SJSA1 (cell line): ENCODE data around the gene GRK5. TPM values are rescaled to one million over a fixed set of nuclear protein-coding genes. Genes with fewer than 3 reads are reported as not detected.
A peak's percentile ranks its signal among the peaks of the same experiment; 100 is the strongest.

Source experiments
- DNase-seq, 2 experiments: peaks; one replicate each; pipeline ENCODE4 v3.0.0-alpha.2; 2015 to 2020; ENCODE audit warnings: low spot score in 2 of 2, low read depth in 1 of 2
- H3K27ac ChIP-seq: fragments of 250-450 bp; sonication (Bioruptor Pico); 2 replicates; pipeline ENCODE4 v1.5.1; 2020; ENCODE audit warnings: mild to moderate bottlenecking, moderate library complexity
- H3K27me3 ChIP-seq: fragments of 250-450 bp; sonication (Bioruptor Pico); replicated peaks from 2 replicates; pipeline ENCODE4 v1.5.1; 2020; ENCODE audit warnings: mild to moderate bottlenecking, moderate library complexity
- H3K36me3 ChIP-seq: fragments of 250-450 bp; sonication (Bioruptor Pico); 2 replicates; pipeline ENCODE4 v1.5.1; 2020; ENCODE audit warnings: mild to moderate bottlenecking
- H3K4me1 ChIP-seq: fragments of 250-450 bp; sonication (Bioruptor Pico); replicated peaks from 2 replicates; pipeline ENCODE4 v1.6.1; 2021; ENCODE audit warnings: mild to moderate bottlenecking
- H3K4me3 ChIP-seq: fragments of 250-450 bp; sonication (Bioruptor Pico); 2 replicates; pipeline ENCODE4 v1.5.1; 2020; ENCODE audit warnings: mild to moderate bottlenecking
- H3K9me3 ChIP-seq: fragments of 250-450 bp; sonication (Bioruptor Pico); replicated peaks from 2 replicates; pipeline ENCODE4 v1.5.1; 2020; ENCODE audit warnings: mild to moderate bottlenecking
- total RNA-seq: library from RNA; depleted of rRNA; stranded (reverse); fragments of >200 nt; shearing (Covaris generic); gene quantifications from 2 replicates; pipeline ENCODE4 v1.2.3, GENCODE V29; 2014

Gene GRK5
- total RNA-seq, 1 experiment from 2014 or later, result 19.4 TPM

DNA sequence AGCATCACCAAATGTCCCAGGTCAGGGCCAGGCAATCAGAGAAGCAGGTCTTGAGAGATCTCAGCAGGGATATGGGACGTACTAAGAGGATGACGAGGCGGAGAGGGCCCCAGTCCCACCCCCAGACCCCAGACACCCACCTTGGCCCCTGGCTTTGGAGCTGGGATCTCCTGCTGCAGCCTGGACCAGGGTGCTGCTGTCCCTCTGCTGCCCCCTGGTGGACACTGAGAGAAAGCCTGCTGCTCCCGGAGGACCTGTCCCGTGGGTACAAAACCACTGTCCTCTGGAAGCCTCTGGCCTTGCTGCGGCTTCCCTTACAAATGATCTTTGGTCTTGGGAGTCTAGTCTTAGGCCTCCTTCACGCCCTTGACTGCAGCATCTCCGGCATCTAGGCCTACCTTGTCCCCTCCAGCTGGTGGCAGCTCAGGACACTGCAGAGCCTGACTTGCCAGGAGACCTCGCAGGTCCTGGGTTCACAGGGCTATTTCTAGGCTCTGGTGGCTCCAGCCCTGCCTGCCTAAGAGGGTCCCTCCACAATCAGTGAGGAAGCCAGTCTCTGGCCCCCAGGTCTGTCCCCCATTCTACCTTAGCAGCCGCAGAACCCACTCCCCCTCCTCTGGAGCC lies 238.1 kb downstream of the GRK5 start:
- no peak overlapping the region for H3K4me3 ChIP-seq
- H3K4me1 ChIP-seq, result peaks cover 19% of the 10 kb centered on the region
- H3K36me3 ChIP-seq, result peaks cover 27% of the 10 kb centered on the region
- H3K27ac ChIP-seq, result no peak overlapping the region
- H3K9me3 ChIP-seq, result no peaks in the 10 kb centered on the region
- no peaks in the 10 kb centered on the region for H3K27me3 ChIP-seq
- peak; percentile 63 to 87 for DNase-seq

DNA sequence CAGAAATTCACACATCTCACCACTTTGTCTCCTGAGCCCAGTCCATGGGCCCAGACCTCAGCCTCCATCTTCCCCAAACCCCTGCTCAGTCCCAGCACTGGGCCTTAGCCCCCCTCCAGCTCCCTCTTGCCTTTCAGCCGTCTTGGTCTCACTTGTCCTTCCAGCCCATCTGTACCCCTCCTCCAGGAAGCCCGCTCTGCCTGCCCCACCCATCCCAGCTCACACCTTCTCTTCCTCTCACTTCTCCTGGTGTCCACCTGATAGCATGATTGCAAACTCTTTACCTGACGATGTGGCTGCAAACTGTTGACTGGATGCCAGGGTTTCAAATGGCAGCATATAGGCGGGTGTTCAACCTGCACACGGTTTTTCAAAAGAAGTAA lies 238.6 kb downstream of the GRK5 start:
- H3K27ac ChIP-seq, result no peak overlapping the region
- no peak overlapping the region for H3K4me3 ChIP-seq
- no peak for DNase-seq
- H3K9me3 ChIP-seq, result no peaks in the 10 kb centered on the region
- H3K36me3 ChIP-seq, result peaks cover 27% of the 10 kb centered on the region
- peaks cover 23% of the 10 kb centered on the region for H3K4me1 ChIP-seq
- no peaks in the 10 kb centered on the region for H3K27me3 ChIP-seq

DNA sequence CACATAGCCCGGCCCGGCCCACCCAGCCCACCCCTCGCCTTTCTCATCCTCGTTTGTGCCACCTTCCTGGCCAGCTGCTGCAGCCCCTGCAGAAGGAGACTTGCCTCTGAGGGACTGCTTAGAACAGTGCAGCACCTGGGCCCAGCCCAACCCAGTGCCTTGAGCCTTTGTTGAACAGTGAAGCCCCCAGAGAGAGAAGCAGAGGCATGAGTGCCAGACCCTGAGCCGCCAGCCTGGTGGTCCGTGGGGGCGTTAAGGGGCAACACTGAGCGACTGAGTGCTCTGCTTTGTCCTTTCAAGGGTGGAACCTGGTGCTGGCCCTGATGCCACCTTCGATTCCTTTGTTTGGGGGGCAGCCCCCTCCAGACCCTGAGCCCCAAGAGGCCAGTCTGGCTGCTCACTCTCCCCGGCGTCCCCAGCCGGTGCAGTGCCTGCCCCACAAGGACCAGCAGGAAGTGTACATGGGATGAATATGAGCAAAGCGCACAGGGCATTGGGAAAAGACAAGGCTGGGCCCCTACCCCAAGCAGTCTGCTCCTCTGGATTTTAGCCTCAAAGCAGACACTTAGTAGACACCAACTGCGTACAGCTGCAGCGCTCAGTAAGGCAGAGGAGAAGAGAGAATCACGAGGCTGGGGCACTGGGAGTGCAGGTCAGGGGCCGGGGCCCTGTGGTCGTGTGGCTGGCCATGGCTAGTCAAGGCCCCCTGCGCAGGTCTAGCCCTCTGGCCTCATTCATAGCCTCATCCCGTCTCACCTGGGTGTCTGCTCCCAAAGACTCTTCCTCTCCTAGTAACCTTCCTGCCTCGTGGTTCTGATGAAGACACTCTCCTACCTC lies 239.3 kb downstream of the GRK5 start:
- Histone ChIP-seq H3K27me3 (no peaks in the 10 kb centered on the region), H3K36me3 (peaks cover 33% of the 10 kb centered on the region), H3K4me3 (no peak overlapping the region), H3K27ac (no peak overlapping the region), H3K9me3 (no peaks in the 10 kb centered on the region), H3K4me1 (peaks cover 29% of the 10 kb centered on the region)
- DNase-seq, result no peak

DNA sequence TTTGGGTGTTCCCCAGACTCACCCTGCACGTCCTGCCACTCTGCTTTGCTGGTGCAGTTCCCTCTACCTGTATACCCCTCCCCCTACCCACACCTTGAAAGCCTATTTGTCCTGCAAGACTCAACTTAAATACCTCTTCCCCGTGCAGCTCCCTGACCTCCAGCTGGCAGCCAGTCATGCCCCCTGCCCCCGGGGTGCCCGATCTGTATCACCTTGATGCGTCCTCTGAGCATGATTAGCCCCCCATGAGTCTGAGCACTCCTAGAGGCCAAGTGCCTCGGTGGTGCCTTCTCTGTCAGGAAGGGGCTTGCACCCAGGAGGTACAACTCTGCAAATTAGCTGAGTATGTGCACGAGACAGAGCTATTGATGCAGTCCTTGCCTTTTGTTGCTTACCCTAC lies 240.1 kb downstream of the GRK5 start:
- Histone ChIP-seq H3K9me3 (no peaks in the 10 kb centered on the region), H3K4me1 (peaks cover 30% of the 10 kb centered on the region), H3K27me3 (no peaks in the 10 kb centered on the region), H3K4me3 (no peak overlapping the region), H3K27ac (no peak overlapping the region), H3K36me3 (peaks cover 36% of the 10 kb centered on the region)
- no peak for DNase-seq

DNA sequence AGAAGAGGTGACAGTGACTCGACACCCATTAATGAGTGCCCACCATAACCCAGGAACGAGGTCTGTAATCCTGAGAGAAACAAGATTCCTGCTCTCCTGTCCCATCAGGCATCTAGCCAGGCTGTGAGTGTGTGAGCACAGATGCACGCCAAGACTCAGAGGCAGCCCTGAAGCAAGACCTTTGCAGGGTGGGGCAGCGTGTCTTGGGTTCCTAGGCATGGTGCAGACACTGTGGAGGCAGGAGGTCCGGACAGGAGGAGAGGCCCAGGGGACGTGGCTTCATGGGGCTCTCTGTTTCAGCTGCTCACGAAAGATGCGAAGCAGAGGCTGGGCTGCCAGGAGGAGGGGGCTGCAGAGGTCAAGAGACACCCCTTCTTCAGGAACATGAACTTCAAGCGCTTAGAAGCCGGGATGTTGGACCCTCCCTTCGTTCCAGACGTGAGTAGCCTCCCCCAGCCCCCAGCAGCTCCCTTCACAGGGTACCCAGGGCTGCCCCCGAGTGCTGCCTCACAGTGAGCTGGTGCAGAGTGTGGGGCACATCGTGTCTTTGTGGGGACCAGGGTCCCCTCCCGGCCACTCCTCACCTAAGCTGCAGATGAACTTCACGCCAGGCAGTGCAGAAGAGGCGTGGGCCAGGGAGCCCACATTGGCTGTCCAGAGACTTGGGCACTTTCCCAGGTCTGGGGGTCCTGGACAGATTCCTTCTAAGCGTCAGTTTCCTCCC lies 240.6 kb downstream of the GRK5 start:
- Histone ChIP-seq H3K27ac (no peak overlapping the region), H3K36me3 (peaks cover 37% of the 10 kb centered on the region), H3K4me3 (no peak overlapping the region), H3K9me3 (no peaks in the 10 kb centered on the region), H3K27me3 (no peaks in the 10 kb centered on the region), H3K4me1 (peaks cover 30% of the 10 kb centered on the region)
- no peak for DNase-seq

DNA sequence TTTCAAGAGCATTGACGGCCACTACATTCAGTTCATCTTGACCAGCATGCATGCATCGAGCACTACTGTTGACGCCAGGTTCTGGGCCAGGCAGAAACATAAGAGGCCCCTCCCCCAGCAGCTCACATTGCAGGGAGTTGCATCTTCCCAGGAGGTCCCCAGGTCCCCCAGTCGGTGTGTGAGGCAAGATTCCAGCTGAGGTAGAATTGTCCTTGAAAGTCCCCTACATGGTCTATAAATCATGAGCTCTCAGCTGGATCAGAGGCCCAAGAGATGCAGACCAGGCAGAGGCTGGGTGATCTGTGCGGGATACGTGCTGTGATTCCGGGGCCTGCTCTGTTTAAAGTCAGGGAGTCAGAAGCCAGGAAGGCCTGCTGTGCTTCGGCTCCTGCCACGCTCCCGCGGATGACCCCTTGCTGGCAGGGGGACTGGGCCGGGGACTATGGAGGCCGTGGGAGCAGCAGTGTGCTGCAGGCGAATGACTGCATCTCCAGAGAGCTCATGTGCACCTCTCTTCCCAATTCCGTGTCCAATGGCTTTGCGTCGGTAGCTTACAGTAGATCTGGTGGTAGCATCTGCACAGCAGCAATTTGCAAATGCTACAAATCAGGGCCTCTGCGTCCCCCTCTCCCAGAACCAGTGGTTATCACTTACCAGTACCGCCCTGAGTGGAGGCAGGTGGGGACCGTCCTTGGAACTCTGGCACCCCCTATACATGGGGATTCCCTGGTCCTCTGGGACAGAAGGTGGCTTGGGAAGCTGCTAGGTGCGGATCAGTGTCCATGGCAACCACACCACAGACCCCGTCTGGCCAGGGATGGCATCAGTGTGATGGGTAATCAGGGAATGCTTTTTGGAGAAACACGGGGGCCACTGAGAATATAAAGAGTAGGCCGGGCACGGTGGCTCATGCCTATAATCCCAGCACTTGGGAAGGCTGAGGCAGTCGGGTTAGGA lies 241.5 kb downstream of the GRK5 start:
- Histone ChIP-seq H3K4me1 (peaks cover 30% of the 10 kb centered on the region), H3K27ac (peak overlapping the region; percentile 89), H3K36me3 (peaks cover 37% of the 10 kb centered on the region), H3K27me3 (no peaks in the 10 kb centered on the region), H3K4me3 (no peak overlapping the region), H3K9me3 (no peaks in the 10 kb centered on the region)
- DNase-seq, result no peak

DNA sequence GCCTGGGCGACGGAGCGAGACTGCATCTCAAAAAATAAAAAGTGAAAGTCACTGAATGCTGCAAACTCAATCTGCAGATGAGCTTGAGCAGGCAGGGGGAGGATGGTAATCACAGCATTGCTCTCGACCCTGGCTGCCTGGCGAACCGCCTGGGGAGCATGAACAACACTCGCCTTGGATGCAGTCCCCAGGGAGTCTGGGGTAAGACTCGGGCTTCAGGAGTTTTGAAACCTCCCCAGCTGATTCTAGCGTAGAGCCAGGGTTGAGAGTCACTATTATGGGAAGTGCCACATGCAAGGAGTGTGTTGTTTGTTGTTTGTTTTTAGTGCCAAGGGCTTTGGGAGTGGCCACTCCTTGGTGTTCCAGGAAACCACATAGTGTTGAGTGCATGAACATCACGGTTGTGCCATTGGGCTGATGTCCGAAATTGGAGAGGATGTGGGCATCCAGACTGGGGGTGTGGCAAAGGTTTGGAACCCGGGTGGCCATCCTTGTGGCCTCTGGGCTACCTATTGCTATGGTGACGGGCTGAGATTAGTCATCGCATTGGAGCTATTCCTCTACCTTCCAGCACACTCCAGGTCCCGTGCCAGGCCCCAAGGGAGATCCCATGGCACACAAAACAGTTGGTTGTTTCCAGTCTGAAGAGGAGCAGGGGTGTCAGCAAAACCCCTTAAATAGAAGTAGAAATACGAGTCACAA lies 242.5 kb downstream of the GRK5 start:
- Histone ChIP-seq H3K27me3 (no peaks in the 10 kb centered on the region), H3K36me3 (peaks cover 36% of the 10 kb centered on the region), H3K27ac (peak overlapping the region; percentile 89), H3K9me3 (no peaks in the 10 kb centered on the region), H3K4me1 (peaks cover 30% of the 10 kb centered on the region), H3K4me3 (no peak overlapping the region)
- DNase-seq, result peak; percentile 81 to 90

DNA sequence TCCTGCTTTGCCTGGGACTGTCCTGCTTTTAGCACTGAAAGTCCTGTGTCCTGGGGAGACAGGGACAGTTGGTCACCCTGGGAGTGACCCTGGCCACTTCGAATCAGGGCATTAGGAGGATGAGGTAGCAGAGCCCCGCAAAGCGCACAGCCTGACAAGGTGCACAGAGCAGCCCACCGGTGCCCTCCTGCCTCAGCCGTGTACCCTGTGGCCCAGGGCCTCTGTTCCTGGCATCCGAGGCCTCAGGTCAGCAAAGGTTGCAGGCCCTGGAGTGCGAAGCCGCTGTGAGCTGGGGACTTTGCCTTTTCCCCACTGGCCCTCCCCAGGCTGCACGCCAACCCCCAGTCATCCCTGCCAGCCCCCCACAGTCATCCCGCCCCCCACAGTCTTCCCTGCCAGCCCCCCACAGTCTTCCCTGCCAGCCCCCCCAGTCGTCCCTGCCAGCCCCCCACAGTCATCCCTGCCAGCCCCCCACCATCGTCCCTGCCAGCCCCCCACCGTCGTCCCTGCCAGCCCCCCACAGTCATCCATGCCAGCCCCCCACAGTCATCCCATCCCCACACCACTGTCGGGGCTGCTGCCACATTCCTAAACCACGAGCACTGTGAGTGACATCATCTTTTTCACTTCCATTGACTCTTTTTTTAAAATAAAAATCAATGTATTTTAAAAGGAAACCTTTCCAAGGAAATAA lies 243.4 kb downstream of the GRK5 start:
- Histone ChIP-seq H3K36me3 (peaks cover 31% of the 10 kb centered on the region), H3K27ac (peak overlapping the region; percentile 89), H3K4me3 (no peak overlapping the region), H3K27me3 (no peaks in the 10 kb centered on the region), H3K4me1 (peaks cover 26% of the 10 kb centered on the region), H3K9me3 (no peaks in the 10 kb centered on the region)
- DNase-seq, result peak in 1 of 2 experiments; percentile 23

DNA sequence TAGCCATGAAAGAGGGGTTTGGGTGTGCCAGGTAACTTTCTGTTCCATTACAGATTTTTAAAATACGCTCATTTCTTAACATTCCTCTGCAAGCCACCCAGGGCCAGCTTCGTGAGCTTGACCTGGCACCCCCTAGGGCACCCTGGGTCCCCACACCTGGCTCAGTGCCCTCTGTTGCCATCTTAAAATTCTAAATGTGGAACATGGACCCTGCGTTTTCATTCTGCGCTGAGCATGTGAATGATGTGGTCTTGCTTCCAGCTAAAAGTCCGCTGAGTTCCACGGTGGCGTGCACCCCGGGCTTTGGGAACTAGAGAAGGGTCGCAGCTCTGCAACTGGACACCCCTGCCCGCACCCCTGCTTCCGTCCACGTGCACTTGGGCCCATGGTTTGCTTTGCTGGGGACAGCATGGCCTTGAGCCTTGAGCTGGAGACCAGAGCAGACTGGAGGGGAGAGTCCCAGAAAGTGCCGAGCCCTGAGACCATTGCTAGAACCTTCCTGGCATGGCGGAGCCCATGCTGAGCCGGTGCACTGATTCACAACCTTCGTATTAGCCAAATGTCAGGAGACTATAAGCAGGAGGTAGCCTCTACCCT lies 244.0 kb downstream of the GRK5 start:
- H3K36me3 ChIP-seq, result peaks cover 28% of the 10 kb centered on the region
- H3K4me3 ChIP-seq, result no peak overlapping the region
- peak overlapping the region; percentile 74 for H3K27ac ChIP-seq
- H3K9me3 ChIP-seq, result no peaks in the 10 kb centered on the region
- H3K27me3 ChIP-seq, result no peaks in the 10 kb centered on the region
- DNase-seq, result no peak
- H3K4me1 ChIP-seq, result peaks cover 26% of the 10 kb centered on the region

DNA sequence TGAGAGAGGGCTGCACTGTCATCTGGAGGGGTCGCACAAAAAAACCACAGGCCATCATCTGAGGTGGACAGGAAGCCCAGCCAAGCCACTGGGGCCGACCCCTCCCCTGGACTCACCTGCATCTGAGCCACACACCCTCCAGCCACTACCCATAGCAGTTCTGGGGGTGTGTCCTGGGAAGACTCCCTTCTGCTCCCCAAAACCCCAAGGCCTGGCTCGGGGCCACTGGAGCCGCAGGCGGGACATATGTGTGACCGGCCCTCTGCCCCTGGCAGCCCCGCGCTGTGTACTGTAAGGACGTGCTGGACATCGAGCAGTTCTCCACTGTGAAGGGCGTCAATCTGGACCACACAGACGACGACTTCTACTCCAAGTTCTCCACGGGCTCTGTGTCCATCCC lies 245.0 kb downstream of the GRK5 start:
- peaks cover 26% of the 10 kb centered on the region for H3K4me1 ChIP-seq
- H3K27me3 ChIP-seq, result no peaks in the 10 kb centered on the region
- H3K9me3 ChIP-seq, result no peaks in the 10 kb centered on the region
- H3K27ac ChIP-seq, result no peak overlapping the region
- no peak overlapping the region for H3K4me3 ChIP-seq
- no peak for DNase-seq
- peaks cover 24% of the 10 kb centered on the region for H3K36me3 ChIP-seq

DNA sequence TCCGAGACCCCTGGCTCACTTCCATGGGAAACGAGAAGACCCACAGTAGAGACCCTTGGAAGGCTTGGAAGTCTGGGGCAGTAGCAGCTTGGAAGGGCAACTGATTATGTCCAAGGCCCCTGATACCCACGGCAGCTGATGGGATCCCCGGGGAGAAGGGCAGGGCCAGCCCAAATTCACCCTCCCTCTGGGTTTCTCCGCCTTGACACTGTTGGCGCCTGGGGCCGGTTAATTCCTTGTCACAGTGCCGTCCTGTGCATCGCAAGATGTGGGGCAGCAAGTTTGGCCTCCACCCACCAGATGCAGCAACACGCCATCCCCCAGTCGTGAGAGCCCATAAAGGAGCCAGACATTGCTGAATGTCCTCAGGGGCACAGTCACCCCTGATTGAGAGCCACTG lies 245.9 kb downstream of the GRK5 start:
- Histone ChIP-seq H3K9me3 (no peaks in the 10 kb centered on the region), H3K27ac (no peak overlapping the region)

DNA sequence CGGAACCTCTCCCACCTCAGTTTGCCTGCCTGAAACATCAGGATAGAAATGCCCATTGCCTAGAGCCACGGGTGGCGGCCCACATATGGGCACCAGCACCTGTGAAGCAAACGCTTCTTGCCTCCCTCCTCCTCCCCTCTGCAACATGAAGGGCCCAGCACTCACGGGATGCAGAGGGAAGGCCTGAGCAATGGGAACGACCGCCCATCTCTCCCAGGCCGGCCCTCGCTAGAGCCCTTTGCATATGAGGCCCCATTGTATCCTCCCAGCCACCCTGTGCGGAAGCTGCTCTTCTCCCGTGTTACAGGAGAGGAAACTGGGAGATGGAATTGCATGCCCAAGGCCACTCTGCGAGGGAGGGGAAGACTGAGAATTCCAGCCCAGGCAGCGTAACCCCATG lies 246.9 kb downstream of the GRK5 start:
- peaks cover 10% of the 10 kb centered on the region for H3K36me3 ChIP-seq
- DNase-seq, result no peak
- no peaks in the 10 kb centered on the region for H3K9me3 ChIP-seq
- H3K27me3 ChIP-seq, result no peaks in the 10 kb centered on the region
- no peak overlapping the region for H3K4me3 ChIP-seq
- no peak overlapping the region for H3K27ac ChIP-seq
- H3K4me1 ChIP-seq, result peaks cover 22% of the 10 kb centered on the region

More for the DNA sequence above, 245.9 kb downstream of the GRK5 start:
- no peak for DNase-seq
- H3K36me3 ChIP-seq, result peaks cover 16% of the 10 kb centered on the region
- H3K27me3 ChIP-seq, result no peaks in the 10 kb centered on the region
- no peak overlapping the region for H3K4me3 ChIP-seq
- H3K4me1 ChIP-seq, result peaks cover 26% of the 10 kb centered on the region
